ENCODE results near the gene BUB1B. TPM values are rescaled to one million over a fixed set of nuclear protein-coding genes. Genes with fewer than 3 reads are reported as not detected.

BUB1B gene
- total RNA-seq, 1 donor from 2014 or later: 73.1 TPM

Other genes with a start within 250 kb of the BUB1B start
- 0.34 and 0.53 TPM in 2 replicates for gene GPR176, start 240.8 kb upstream of the BUB1B start, total RNA-seq
- gene EIF2AK4, start 227.0 kb upstream of the BUB1B start, total RNA-seq: 58.9 and 61.9 TPM in 2 replicates
- 160 and 167 TPM in 2 replicates for gene SRP14, start 121.9 kb upstream of the BUB1B start, total RNA-seq
- gene BMF, start 52.2 kb upstream of the BUB1B start, total RNA-seq: 16.1 and 17.9 TPM in 2 replicates
- gene PAK6, start 78.0 kb downstream of the BUB1B start, total RNA-seq: 0.27 and 0.78 TPM in 2 replicates
- gene ANKRD63, start 122.0 kb downstream of the BUB1B start, total RNA-seq: 0.41 and 0.48 TPM in 2 replicates
- gene PLCB2, start 146.9 kb downstream of the BUB1B start, total RNA-seq: 96.3 and 98.9 TPM in 2 replicates
- gene INAFM2, start 162.6 kb downstream of the BUB1B start, total RNA-seq: 16.7 and 17.9 TPM in 2 replicates
- 0.34 and 0.41 TPM in 2 replicates for gene CCDC9B, start 179.9 kb downstream of the BUB1B start, total RNA-seq
- gene PHGR1, start 190.0 kb downstream of the BUB1B start, total RNA-seq: not detected in 2 replicates
- 0.05 and 0.39 TPM in 2 replicates for gene DISP2, start 197.2 kb downstream of the BUB1B start, total RNA-seq
- 48.1 and 49.9 TPM in 2 replicates for gene KNSTRN, start 221.7 kb downstream of the BUB1B start, total RNA-seq
- gene IVD, start 244.7 kb downstream of the BUB1B start, total RNA-seq: 75.2 and 79.4 TPM in 2 replicates